ENCODE results near the gene COL5A3.

COL5A3 gene

DNA sequence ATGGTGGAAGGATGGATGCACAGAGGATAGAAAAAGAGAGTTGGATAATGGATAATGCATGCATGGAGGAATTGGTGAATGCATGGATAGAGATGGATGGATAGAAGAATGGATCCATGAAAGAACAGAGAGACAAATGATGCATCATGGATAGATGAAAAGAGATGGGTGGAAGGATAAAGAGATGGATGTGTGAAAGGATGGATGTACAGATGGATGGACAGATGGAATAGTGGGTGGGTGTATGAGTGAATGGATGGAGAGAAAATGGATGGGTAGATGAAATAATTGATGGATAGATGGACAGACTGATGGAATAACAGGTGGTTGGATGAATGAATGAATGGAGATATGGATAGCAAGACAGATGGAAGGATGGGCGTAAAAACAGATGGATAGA lies 99.7 kb downstream of the COL5A3 start:
- in situ Hi-C loops (cut with MboI; ENCODE audit: low sequenced_read_pairs) = no loop called here
